HCT116 (cell line): ENCODE data around the gene TRERF1. TPM values are rescaled to one million over a fixed set of nuclear protein-coding genes. Genes with fewer than 3 reads are reported as not detected.

Source experiments
- ATAC-seq: fragments of 200-7000 bp; cut with Tn5 transposase; 2 replicates; pipeline ENCODE4 v1.9.1; 2020; ENCODE audit warnings: mild to moderate bottlenecking, moderate library complexity
- BruUV-seq: library from RNA; stranded (reverse); fragments of 400-500 nt; replicated peaks from 2 replicates; lab custom pipeline; 2021; lab: Mats Ljungman, UMichigan
- CTCF ChIA-PET: fragments of 300-600 bp; sonication (Branson Sonifier 250); formaldehyde crosslinking; loops from one replicate; lab custom pipeline; 2021; ENCODE audit warnings: antibody characterized with exemption; lab: Charles Lee
- POLR2A ChIA-PET: fragments of 300-600, 350-600 bp; sonication (Branson Sonifier 250); formaldehyde crosslinking; loops from one replicate; lab custom pipeline; 2021; ENCODE audit warnings: antibody characterized with exemption; lab: Charles Lee
- RAD21 ChIA-PET, 2 experiments: fragments of 300-600 bp; sonication (Branson Sonifier 250); formaldehyde crosslinking; loops; one replicate each; lab custom pipeline; 2023; ENCODE audit warnings: low total read pairs in 2 of 2; ENCODE audit not compliant: uncharacterized antibody in 2 of 2, unreplicated experiment in 2 of 2, low non-redundant PET in 1 of 2; lab: Charles Lee
- DNase-seq: peaks from one replicate; pipeline ENCODE4 v3.0.0-alpha.2; 2010; ENCODE audit warnings: low read depth, low spot score
- H2AFZ ChIP-seq: fragments of 200-600 bp; shearing (Covaris generic), sonication (generic); 2 replicates; pipeline ENCODE4 v1.6.1; 2017; ENCODE audit warnings: low read depth, mixed run types, mixed read lengths, antibody characterized with exemption, low read length; ENCODE audit not compliant: poor library complexity, severe bottlenecking
- H3K27ac ChIP-seq: 2 replicates; pipeline ENCODE4 v1.5.1; 2012; ENCODE audit warnings: low read depth, low read length
- H3K27me3 ChIP-seq: fragments of 200-600 bp; sonication (generic); 2 replicates; pipeline ENCODE4 v1.6.1; 2016; ENCODE audit warnings: mixed run types, low read length, mixed read lengths; ENCODE audit not compliant: insufficient read depth
- H3K36me3 ChIP-seq, 2 experiments: fragments of 200-500 bp in 1 of 2; fragments of 200-600 bp in 1 of 2; sonication (Bioruptor generic) in 1 of 2; sonication (generic) in 1 of 2; 2 replicates each; pipeline versions ENCODE4 v1.5.1 to v1.6.1; 2014 to 2016; ENCODE audit warnings: low read length in 2 of 2, inconsistent platforms in 1 of 2, mixed read lengths in 1 of 2, mixed run types in 1 of 2; ENCODE audit not compliant: insufficient read depth in 2 of 2, control insufficient read depth in 1 of 2
- H3K4me1 ChIP-seq, 2 experiments: fragments of 200-600 bp in 1 of 2; sonication (generic) in 1 of 2; 2 replicates each; pipeline versions ENCODE4 v1.5.1 to v1.6.1; 2012 to 2017; ENCODE audit warnings: low read length in 2 of 2, inconsistent platforms in 1 of 2, mild to moderate bottlenecking in 1 of 2, mixed read lengths in 1 of 2, mixed run types in 1 of 2, moderate library complexity in 1 of 2; ENCODE audit not compliant: insufficient read depth in 2 of 2, control insufficient read depth in 1 of 2
- H3K4me2 ChIP-seq: fragments of 200-600 bp; sonication (generic); 2 replicates; pipeline ENCODE4 v1.6.1; 2017; ENCODE audit warnings: mixed run types, low read length, mixed read lengths
- H3K4me3 ChIP-seq, 2 experiments: fragments of 200-600 bp in 1 of 2; sonication (generic) in 1 of 2; replicated peaks in 1 of 2; 2 replicates each; pipeline ENCODE4 v1.5.1; 2011 to 2016; ENCODE audit warnings: low read length in 2 of 2, control low read depth in 1 of 2, low read depth in 1 of 2, mild to moderate bottlenecking in 1 of 2, mixed read lengths in 1 of 2, mixed run types in 1 of 2
- H3K79me2 ChIP-seq: fragments of 200-600 bp; sonication (generic); 2 replicates; pipeline ENCODE4 v1.6.1; 2017; ENCODE audit warnings: mild to moderate bottlenecking, mixed run types, low read length, moderate library complexity, mixed read lengths; ENCODE audit not compliant: insufficient read depth
- H3K9ac ChIP-seq: fragments of 200-600 bp; sonication (generic); 2 replicates; pipeline ENCODE4 v1.6.1; 2016; ENCODE audit warnings: low read length, mixed read lengths
- H3K9me2 ChIP-seq: fragments of 200-600 bp; sonication (generic), shearing (Covaris generic); 2 replicates; pipeline ENCODE4 v1.6.1; 2017; ENCODE audit warnings: mixed run types, mild to moderate bottlenecking, moderate library complexity; ENCODE audit not compliant: insufficient read depth
- H3K9me3 ChIP-seq, 2 experiments: fragments of 200-500 bp in 1 of 2; fragments of 200-600 bp in 1 of 2; sonication (Bioruptor generic) in 1 of 2; sonication (generic) in 1 of 2; 2 replicates each; pipeline ENCODE4 v1.6.1; 2014 to 2017; ENCODE audit warnings: low read length in 2 of 2, mixed read lengths in 2 of 2, inconsistent platforms in 1 of 2, low read depth in 1 of 2, mild to moderate bottlenecking in 1 of 2, mixed run types in 1 of 2, moderate library complexity in 1 of 2; ENCODE audit not compliant: control insufficient read depth in 1 of 2, insufficient read depth in 1 of 2
- H4K20me1 ChIP-seq: fragments of 200-600 bp; sonication (generic), shearing (Covaris generic); 2 replicates; pipeline ENCODE4 v1.6.1; 2017; ENCODE audit warnings: mixed run types, mild to moderate bottlenecking, moderate library complexity; ENCODE audit not compliant: insufficient read depth
- CBX3 ChIP-seq: IDR thresholded peaks from 2 replicates; pipeline ENCODE4 v1.6.1; 2012; ENCODE audit warnings: low read depth
- CEBPB ChIP-seq: IDR thresholded peaks from 2 replicates; pipeline ENCODE4 v1.6.1; 2012; ENCODE audit warnings: low read depth
- EGR1 ChIP-seq: IDR thresholded peaks from 2 replicates; pipeline ENCODE4 v1.6.1; 2012; ENCODE audit warnings: low read depth
- JUND ChIP-seq: IDR thresholded peaks from 2 replicates; pipeline ENCODE4 v1.6.1; 2012
- POLR2AphosphoS5 ChIP-seq: IDR thresholded peaks from 2 replicates; pipeline ENCODE4 v1.6.1; 2011; ENCODE audit warnings: mild to moderate bottlenecking, low read depth, low read length, moderate library complexity
- SIN3A ChIP-seq: IDR thresholded peaks from 2 replicates; pipeline ENCODE4 v1.6.1; 2012; ENCODE audit warnings: low read depth
- ZFX ChIP-seq: fragments of 450-650 bp; IDR thresholded peaks from 2 replicates; pipeline ENCODE4 v1.6.1; 2017
- ZNF274 ChIP-seq: fragments of 200-500 bp; sonication (Bioruptor generic); IDR thresholded peaks from 2 replicates; pipeline ENCODE4 v1.6.1; 2014; ENCODE audit warnings: mild to moderate bottlenecking, low read depth, low read length, inconsistent platforms
- intact Hi-C: fragments of 100-400 bp; cut with micrococcal nuclease; formaldehyde crosslinking; loops from 2 replicates; pipeline ENCODE4 v1.10.0; 2022
- total RNA-seq: library from RNA; stranded (reverse); gene quantifications from one replicate; pipeline ENCODE4 v1.2.1, GENCODE V29; 2021; ENCODE audit not compliant: unreplicated experiment
- TF ChIP-seq, protein P1 (sequence below): IDR thresholded peaks from 2 replicates; pipeline ENCODE4 v1.6.1; 2012
- TF ChIP-seq, protein P2 (sequence below): IDR thresholded peaks from 2 replicates; pipeline ENCODE4 v1.6.1; 2011; ENCODE audit warnings: mild to moderate bottlenecking, low read length, moderate library complexity; ENCODE audit not compliant: insufficient replicate concordance; ENCODE audit errors: extremely low read depth
- TF ChIP-seq, protein P3 (sequence below): IDR thresholded peaks from 2 replicates; pipeline ENCODE4 v1.6.1; 2012
- TF ChIP-seq, protein P4 (sequence below), 3 experiments: fragments of 200-600 bp in 1 of 3; sonication (generic) in 1 of 3; IDR thresholded peaks in 2 of 3; conservative IDR thresholded peaks in 1 of 3; 2 replicates each; pipeline ENCODE4 v1.5.1; 2012 to 2017; ENCODE audit warnings: low read depth in 2 of 3, low read length in 2 of 3, antibody characterized with exemption in 1 of 3, borderline replicate concordance in 1 of 3, control low read depth in 1 of 3, mild to moderate bottlenecking in 1 of 3, mixed read lengths in 1 of 3, mixed run types in 1 of 3, moderate library complexity in 1 of 3; ENCODE audit not compliant: insufficient read depth in 1 of 3

Gene TRERF1
- total RNA-seq, 1 experiment from 2014 or later = 12.4 TPM

DNA sequence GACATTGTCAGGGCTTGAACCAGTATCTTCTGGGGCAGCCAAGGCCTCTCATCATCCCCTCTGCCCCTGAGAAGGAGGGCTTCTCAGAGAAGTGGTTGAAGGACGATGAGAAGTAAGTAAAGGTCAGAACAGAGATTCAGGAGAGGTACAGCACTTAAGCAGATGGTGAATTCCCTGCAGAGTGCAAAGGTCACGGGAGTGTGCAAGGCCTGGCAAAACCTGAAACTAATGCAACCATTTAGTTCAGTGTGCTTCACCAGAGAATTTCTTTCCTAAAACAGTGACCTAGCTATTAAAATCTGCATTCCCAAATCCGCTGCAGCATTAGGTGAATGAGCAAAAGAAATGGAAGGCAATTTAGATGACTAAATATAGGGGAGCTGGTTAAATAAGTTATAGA is 58.4 kb downstream of the TRERF1 start:
- Histone ChIP-seq H3K36me3 (no peaks in the 10 kb centered on the region), H2AFZ (no peak overlapping the region), H3K4me1 (no peaks in the 10 kb centered on the region; a peak in 1 of 4 replicates), H3K27ac (no peak overlapping the region), H3K9me2 (no peaks in the 10 kb centered on the region), H4K20me1 (no peaks in the 10 kb centered on the region), H3K9me3 (no peaks in the 10 kb centered on the region), H3K4me2 (no peak overlapping the region), H3K79me2 (no peaks in the 10 kb centered on the region; the same call in 1 of the 2 replicates), H3K4me3 (no peak overlapping the region), H3K9ac (no peak overlapping the region), H3K27me3 (no peaks in the 10 kb centered on the region)
- ATAC-seq (no peak), DNase-seq (no peak)
- no TSS peak for BruUV-seq
- ChIA-PET CTCF (no interaction called here), POLR2A (interaction anchor here (1.1 kb wide), 1 partner anchor 12 kb away, joined by 3 read pairs; no protein-coding TSS in a partner anchor), RAD21 (no interaction called here)
- intact Hi-C loops = no loop called here
- TF ChIP-seq, protein P1, sequence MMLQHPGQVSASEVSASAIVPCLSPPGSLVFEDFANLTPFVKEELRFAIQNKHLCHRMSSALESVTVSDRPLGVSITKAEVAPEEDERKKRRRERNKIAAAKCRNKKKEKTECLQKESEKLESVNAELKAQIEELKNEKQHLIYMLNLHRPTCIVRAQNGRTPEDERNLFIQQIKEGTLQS = no peak
- no peak for TF ChIP-seq ZFX
- no peak for TF ChIP-seq JUND
- TF ChIP-seq CBX3 = no peak
- TF ChIP-seq CEBPB = no peak
- TF ChIP-seq ZNF274 = no peak

DNA sequence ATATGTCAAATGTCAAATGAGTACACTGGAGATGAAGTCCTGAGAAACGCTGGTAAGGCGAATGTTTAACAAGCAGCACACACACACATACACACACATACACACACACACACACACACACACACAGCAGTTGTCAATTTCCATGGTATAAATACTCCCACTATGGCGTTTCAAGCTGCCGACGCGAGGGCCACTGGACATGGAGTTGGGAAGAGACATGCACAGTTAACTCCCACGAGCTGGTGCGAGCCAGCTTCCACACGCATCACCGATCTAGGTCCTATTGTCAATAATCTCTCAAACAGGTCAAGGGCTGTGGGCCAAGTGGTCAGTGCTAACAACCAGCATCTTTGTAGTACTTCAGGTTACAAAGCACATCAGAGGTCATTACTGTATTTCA is 58.9 kb downstream of the TRERF1 start:
- no peak overlapping the region for H2AFZ ChIP-seq
- H3K36me3 ChIP-seq = no peaks in the 10 kb centered on the region
- H3K27me3 ChIP-seq = no peaks in the 10 kb centered on the region
- no peak overlapping the region for H3K27ac ChIP-seq
- ATAC-seq (no peak), DNase-seq (no peak)
- H3K4me2 ChIP-seq = no peak overlapping the region
- TF ChIP-seq, protein P2, sequence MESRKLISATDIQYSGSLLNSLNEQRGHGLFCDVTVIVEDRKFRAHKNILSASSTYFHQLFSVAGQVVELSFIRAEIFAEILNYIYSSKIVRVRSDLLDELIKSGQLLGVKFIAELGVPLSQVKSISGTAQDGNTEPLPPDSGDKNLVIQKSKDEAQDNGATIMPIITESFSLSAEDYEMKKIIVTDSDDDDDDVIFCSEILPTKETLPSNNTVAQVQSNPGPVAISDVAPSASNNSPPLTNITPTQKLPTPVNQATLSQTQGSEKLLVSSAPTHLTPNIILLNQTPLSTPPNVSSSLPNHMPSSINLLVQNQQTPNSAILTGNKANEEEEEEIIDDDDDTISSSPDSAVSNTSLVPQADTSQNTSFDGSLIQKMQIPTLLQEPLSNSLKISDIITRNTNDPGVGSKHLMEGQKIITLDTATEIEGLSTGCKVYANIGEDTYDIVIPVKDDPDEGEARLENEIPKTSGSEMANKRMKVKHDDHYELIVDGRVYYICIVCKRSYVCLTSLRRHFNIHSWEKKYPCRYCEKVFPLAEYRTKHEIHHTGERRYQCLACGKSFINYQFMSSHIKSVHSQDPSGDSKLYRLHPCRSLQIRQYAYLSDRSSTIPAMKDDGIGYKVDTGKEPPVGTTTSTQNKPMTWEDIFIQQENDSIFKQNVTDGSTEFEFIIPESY = no peak
- TF ChIP-seq EGR1 = no peak
- TF ChIP-seq SIN3A = no peak
- no peak for TF ChIP-seq POLR2AphosphoS5
- TF ChIP-seq, protein P3, sequence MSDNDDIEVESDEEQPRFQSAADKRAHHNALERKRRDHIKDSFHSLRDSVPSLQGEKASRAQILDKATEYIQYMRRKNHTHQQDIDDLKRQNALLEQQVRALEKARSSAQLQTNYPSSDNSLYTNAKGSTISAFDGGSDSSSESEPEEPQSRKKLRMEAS = no peak
- TF ChIP-seq, protein P4, sequence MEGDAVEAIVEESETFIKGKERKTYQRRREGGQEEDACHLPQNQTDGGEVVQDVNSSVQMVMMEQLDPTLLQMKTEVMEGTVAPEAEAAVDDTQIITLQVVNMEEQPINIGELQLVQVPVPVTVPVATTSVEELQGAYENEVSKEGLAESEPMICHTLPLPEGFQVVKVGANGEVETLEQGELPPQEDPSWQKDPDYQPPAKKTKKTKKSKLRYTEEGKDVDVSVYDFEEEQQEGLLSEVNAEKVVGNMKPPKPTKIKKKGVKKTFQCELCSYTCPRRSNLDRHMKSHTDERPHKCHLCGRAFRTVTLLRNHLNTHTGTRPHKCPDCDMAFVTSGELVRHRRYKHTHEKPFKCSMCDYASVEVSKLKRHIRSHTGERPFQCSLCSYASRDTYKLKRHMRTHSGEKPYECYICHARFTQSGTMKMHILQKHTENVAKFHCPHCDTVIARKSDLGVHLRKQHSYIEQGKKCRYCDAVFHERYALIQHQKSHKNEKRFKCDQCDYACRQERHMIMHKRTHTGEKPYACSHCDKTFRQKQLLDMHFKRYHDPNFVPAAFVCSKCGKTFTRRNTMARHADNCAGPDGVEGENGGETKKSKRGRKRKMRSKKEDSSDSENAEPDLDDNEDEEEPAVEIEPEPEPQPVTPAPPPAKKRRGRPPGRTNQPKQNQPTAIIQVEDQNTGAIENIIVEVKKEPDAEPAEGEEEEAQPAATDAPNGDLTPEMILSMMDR (IDR thresholded peaks at IDR 0.05 in 2 of 3, conservative IDR thresholded peaks at IDR 0.05 in 1 of 3; ENCODE audit: borderline replicate concordance in 1 of 3, insufficient read depth in 1 of 3, low read depth in 2 of 3, low read length in 2 of 3) = no peak
- CTCF ChIA-PET = no interaction called here
- H3K9me2 ChIP-seq = no peaks in the 10 kb centered on the region
- no peaks in the 10 kb centered on the region; the same call in 1 of the 2 replicates for H3K79me2 ChIP-seq
- intact Hi-C loops = no loop called here
- H3K4me3 ChIP-seq = no peak overlapping the region
- no peaks in the 10 kb centered on the region for H3K9me3 ChIP-seq
- RAD21 ChIA-PET = no interaction called here
- no TSS peak for BruUV-seq
- POLR2A ChIA-PET = interaction anchor here (1.1 kb wide), 1 partner anchor 12 kb away, joined by 3 read pairs; no protein-coding TSS in a partner anchor
- H3K4me1 ChIP-seq = no peaks in the 10 kb centered on the region; a peak in 1 of 4 replicates
- H4K20me1 ChIP-seq = no peaks in the 10 kb centered on the region
- H3K9ac ChIP-seq = no peak overlapping the region
